Duodenal mucosa (tissue), 2 donors: ENCODE data around the gene B3GALNT2.

ENCODE experiments used
- H3K27ac ChIP-seq: one replicate; pipeline ENCODE4 v1.7.0; 2013; ENCODE audit warnings: low read depth, low read length
- H3K27me3 ChIP-seq, 2 donors: one replicate each; pipeline ENCODE4 v1.7.0; 2013; ENCODE audit warnings: low read length in 2 of 2, control low read depth in 1 of 2; ENCODE audit not compliant: insufficient read depth in 2 of 2, control insufficient read depth in 1 of 2
- H3K36me3 ChIP-seq, 2 donors: one replicate each; pipeline ENCODE4 v1.7.0; 2013; ENCODE audit warnings: low read length in 2 of 2, control low read depth in 1 of 2; ENCODE audit not compliant: insufficient read depth in 2 of 2, control insufficient read depth in 1 of 2
- H3K4me1 ChIP-seq, 2 donors: one replicate each; pipeline ENCODE4 v1.7.0; 2013; ENCODE audit warnings: low read length in 2 of 2, control low read depth in 1 of 2; ENCODE audit not compliant: insufficient read depth in 2 of 2, control insufficient read depth in 1 of 2
- H3K4me3 ChIP-seq, 2 donors: one replicate each; pipeline ENCODE4 v1.7.0; 2013; ENCODE audit warnings: low read length in 2 of 2, low read depth in 1 of 2
- H3K9ac ChIP-seq, 2 donors: one replicate each; pipeline ENCODE4 v1.7.0; 2013; ENCODE audit warnings: low read length in 2 of 2, low read depth in 1 of 2
- H3K9me3 ChIP-seq, 2 donors: one replicate each; pipeline ENCODE4 v1.7.0; 2013; ENCODE audit warnings: low read length in 2 of 2, control low read depth in 1 of 2; ENCODE audit not compliant: control insufficient read depth in 1 of 2

Gene B3GALNT2

DNA sequence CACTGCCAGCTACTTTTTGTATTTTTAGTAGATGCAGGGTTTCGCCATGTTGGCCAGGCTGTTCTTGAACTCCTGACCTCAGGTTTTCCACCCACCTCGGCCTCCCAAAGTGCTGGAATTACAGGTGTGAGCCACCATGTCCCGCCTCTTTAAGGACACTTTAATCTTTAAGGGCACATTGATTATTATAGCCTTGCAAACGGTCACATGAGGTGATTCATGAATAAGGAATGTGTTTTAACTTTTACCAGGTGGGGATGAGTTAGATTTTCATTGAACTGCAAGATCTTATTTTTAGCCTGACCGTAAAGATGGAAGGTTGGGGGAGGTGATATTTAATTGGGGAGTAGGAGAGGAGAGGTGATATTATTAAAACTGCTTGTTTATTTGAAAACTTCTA lies 75.1 kb downstream of the B3GALNT2 start:
- Histone ChIP-seq H3K9ac (no peak overlapping the region), H3K36me3 (peaks cover 0 to 19% of the 10 kb centered on the region in 2 donors), H3K4me3 (no peak overlapping the region)

DNA sequence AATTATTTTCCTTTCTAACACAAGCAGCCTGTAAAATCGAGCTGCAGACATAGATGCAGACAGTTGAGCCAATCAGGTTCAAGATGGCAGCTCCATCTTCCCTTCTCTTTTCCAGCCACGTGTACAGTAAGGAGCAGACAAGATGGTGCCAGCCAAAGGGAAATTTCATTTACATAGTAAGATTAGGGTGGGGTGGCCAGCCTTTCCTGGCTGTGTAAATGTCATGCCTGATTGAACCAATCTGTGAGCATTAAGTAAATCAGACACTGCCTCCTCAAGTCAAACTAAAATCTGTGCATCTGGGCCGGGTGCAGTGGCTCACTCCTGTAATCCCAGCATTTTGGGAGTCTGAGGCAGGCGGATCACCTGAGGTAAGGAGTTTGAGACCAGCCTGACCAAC lies 76.8 kb downstream of the B3GALNT2 start:
- no peak overlapping the region for H3K27ac ChIP-seq

More for the DNA sequence above, 75.1 kb downstream of the B3GALNT2 start:
- Histone ChIP-seq H3K27me3 (no peaks in the 10 kb centered on the region), H3K9me3 (no peaks in the 10 kb centered on the region), H3K4me1 (no peaks in the 10 kb centered on the region), H3K27ac (no peak overlapping the region)

DNA sequence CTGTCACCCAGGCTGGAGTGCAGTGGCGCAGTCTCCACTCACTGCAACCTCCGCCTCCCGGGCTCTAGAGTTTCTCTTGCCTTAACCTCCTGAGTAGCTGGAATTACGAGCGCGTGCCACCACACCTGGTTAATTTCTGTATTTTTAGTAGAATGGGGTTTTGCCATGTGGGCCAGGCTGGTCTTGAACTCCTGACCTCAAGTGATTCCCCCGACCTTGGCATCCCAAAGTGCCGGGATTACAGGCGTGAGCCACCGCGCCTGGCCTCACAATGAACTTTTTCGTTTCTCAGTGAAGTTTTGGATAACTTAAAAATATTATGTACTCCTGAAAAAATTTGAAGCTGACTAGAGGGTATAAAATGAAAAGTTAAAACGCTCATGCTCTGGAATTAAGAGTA lies 77.6 kb downstream of the B3GALNT2 start:
- Histone ChIP-seq H3K9me3 (no peaks in the 10 kb centered on the region), H3K4me1 (peaks cover 0 to 4% of the 10 kb centered on the region in 2 donors), H3K36me3 (peaks cover 0 to 8% of the 10 kb centered on the region in 2 donors), H3K9ac (no peak overlapping the region), H3K27me3 (no peaks in the 10 kb centered on the region), H3K4me3 (no peak overlapping the region), H3K27ac (no peak overlapping the region)

More for the DNA sequence above, 76.8 kb downstream of the B3GALNT2 start:
- Histone ChIP-seq H3K27me3 (no peaks in the 10 kb centered on the region), H3K9ac (no peak overlapping the region), H3K9me3 (no peaks in the 10 kb centered on the region), H3K4me3 (no peak overlapping the region), H3K4me1 (peaks cover 0 to 4% of the 10 kb centered on the region in 2 donors), H3K36me3 (peaks cover 0 to 13% of the 10 kb centered on the region in 2 donors)

DNA sequence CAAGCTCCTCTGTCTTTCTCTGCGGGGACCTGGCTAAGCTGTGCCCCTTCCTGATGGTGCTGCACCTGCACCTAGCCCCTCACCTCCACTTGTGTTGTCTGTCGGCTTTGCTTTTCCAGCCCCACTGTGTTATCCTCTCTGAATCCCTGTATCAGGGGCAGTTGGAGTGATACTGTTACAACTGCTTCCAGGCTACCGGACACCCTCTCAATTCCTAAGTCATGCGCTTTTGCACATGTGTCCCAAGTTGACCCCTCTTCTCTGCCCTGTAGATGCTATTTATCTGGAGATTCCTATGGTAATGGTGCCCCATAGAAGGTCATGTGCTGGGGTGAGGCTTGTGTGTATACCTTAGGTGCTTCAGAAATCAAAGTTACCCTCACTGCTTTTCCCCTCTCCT lies 78.1 kb downstream of the B3GALNT2 start:
- Histone ChIP-seq H3K4me1 (peaks cover 0 to 4% of the 10 kb centered on the region in 2 donors), H3K27ac (no peak overlapping the region), H3K4me3 (no peak overlapping the region), H3K9ac (no peak overlapping the region), H3K9me3 (no peaks in the 10 kb centered on the region), H3K27me3 (no peaks in the 10 kb centered on the region), H3K36me3 (peaks cover 0 to 8% of the 10 kb centered on the region in 2 donors)

DNA sequence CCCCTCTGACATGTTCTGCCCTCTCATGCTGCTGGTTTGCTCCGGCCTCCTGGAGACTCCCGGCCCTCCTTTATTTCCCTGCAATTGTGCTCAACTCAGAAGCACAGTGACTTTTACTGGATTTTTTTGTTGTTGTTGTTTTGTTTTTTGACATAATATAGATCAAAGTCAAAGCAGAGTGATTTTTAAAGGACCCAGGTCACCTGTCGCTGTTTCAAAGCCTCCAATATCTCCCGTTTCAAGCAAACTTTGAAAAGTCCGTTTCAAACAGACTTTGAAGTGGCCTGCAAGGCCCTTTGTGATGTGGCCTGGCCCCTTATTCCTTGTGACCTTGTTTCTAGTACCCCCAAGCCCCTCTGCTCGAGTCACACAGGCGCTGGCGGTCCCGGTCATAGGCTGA lies 78.9 kb downstream of the B3GALNT2 start:
- Histone ChIP-seq H3K4me3 (no peak overlapping the region), H3K9me3 (no peaks in the 10 kb centered on the region), H3K36me3 (peaks cover 0 to 8% of the 10 kb centered on the region in 2 donors), H3K27ac (no peak overlapping the region), H3K27me3 (no peaks in the 10 kb centered on the region), H3K4me1 (peaks cover 0 to 4% of the 10 kb centered on the region in 2 donors), H3K9ac (no peak overlapping the region)

DNA sequence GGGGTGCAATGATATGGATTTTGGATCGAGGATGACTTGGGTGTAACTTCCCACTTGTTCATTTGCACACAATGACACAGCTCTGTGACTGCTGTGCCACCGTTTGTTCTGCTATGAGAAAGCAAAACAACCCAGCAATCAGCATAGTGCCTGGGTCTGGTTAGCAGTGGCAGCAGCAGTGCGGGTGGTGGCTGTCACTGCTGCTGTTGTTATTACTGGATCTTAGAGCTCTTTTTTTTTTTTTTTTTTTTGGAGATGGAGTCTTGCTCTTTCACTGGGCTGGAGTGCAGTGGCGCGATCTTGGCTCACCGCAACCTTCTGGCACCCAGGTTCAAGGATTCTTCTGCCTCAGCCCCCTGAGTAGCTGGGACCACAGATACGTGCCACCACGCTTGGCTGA lies 80.2 kb downstream of the B3GALNT2 start:
- H3K27ac ChIP-seq: no peak overlapping the region
- no peaks in the 10 kb centered on the region for H3K27me3 ChIP-seq
- no peak overlapping the region for H3K9ac ChIP-seq

DNA sequence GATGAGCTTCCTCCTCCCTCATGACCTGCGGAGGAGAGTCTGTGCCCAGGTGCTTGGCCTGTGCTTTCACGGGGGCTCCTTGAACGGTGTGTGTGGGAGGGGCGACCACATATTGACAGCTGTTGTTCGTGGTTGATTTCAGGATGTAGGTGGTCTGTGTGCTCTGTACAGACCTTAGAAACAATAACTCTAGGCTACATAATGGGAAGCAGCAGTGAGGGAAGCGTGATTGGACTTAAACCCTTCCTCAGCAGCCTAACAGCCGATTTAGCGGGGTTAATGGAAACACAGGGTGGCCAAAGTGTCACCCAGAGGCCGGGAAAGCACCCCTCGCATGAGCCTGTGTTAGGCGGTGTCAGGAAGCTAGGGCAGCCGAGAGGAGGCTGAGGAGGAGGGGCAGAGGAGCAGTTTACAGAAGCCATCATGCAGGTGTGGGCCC lies 81.0 kb downstream of the B3GALNT2 start:
- Histone ChIP-seq H3K27ac (no peak overlapping the region), H3K36me3 (peaks cover 3 to 10% of the 10 kb centered on the region in 2 donors), H3K4me1 (peaks cover 0 to 4% of the 10 kb centered on the region in 2 donors), H3K9me3 (no peaks in the 10 kb centered on the region), H3K27me3 (no peaks in the 10 kb centered on the region), H3K4me3 (no peak overlapping the region), H3K9ac (no peak overlapping the region)

More for the DNA sequence above, 80.2 kb downstream of the B3GALNT2 start:
- peaks cover 3 to 8% of the 10 kb centered on the region in 2 donors for H3K36me3 ChIP-seq
- peaks cover 0 to 4% of the 10 kb centered on the region in 2 donors for H3K4me1 ChIP-seq
- no peaks in the 10 kb centered on the region for H3K9me3 ChIP-seq
- no peak overlapping the region for H3K4me3 ChIP-seq

DNA sequence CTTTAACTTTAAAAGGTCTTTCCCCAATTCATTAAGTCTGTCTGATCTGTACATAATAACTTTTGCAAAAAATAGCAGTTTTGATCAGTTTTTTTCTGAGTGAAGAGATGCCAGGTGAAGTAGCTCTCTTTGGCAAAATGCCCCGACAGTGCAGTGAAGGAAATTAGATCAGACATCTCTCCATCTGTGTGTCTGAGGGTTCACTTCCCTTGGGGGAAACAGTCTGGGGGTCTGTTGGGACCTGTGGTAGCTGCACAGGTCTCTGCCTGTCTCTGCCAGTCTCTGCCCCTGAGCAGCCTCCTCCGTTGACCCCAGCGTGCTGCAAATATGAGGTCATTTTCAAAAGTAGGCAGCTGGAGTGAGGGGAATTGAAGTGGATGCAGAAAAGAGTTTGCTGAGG lies 82.5 kb downstream of the B3GALNT2 start:
- Histone ChIP-seq H3K4me1 (peaks cover 0 to 4% of the 10 kb centered on the region in 2 donors), H3K9ac (no peak overlapping the region), H3K4me3 (no peak overlapping the region), H3K27ac (no peak overlapping the region), H3K27me3 (no peaks in the 10 kb centered on the region), H3K9me3 (no peaks in the 10 kb centered on the region), H3K36me3 (peaks cover 3 to 14% of the 10 kb centered on the region in 2 donors)

DNA sequence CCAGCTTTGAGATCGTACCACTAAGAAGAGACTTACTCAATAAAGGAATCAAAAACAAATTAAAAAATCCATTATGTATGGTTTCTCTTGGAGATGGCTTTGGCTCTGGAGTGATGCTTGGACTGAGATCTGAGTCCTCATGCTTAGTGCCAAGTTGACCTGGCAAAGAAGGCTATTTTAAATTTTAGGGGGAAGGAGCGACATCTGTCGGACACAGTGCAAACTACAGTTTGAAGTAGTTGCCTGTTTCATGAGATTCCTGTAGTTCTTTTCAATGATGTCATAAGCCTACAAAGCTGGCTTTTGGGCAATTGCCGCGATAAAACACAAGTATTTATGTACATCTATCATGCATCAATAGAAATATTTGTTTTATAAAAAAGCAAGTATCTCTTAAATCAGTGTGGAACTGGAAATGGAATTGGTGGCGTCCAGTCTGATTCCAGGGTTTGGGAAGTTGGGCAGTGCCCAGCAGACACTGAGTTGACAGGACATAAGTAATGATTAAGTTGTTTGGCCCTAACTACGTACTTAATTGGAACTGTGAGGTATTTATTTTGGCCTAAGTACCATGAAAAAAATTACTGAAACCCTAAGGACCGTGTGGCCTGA lies 87.1 kb downstream of the B3GALNT2 start:
- H3K36me3 ChIP-seq: peaks cover 3 to 12% of the 10 kb centered on the region in 2 donors
- H3K27me3 ChIP-seq: no peaks in the 10 kb centered on the region
- no peaks in the 10 kb centered on the region for H3K4me1 ChIP-seq
- H3K4me3 ChIP-seq: no peak overlapping the region
- no peak overlapping the region for H3K9ac ChIP-seq
- H3K9me3 ChIP-seq: no peaks in the 10 kb centered on the region
- H3K27ac ChIP-seq: no peak overlapping the region

DNA sequence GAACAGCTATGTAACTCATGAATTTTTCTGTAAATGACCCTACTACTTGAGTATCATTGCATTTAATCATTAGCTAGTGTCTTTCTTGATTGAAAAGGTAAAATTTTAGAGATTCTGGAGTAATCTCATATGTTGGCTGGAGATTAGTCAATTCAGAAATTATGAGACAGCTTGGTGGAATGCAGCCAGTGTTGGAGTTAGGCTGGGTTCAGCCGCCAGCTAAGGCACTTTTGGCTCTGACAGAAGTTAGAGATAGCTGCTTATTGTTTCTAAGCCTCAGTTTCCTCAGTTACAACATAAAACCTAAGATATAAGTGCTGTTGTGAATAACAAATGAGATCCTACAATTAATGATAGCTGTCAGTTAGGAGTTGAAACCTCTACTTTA lies 87.6 kb downstream of the B3GALNT2 start:
- no peak overlapping the region for H3K27ac ChIP-seq
- H3K36me3 ChIP-seq: peaks cover 3 to 12% of the 10 kb centered on the region in 2 donors
- no peaks in the 10 kb centered on the region for H3K27me3 ChIP-seq
- no peaks in the 10 kb centered on the region for H3K9me3 ChIP-seq
- no peak overlapping the region for H3K9ac ChIP-seq
- peaks cover 0 to 1% of the 10 kb centered on the region in 2 donors for H3K4me1 ChIP-seq
- no peak overlapping the region for H3K4me3 ChIP-seq
